Occipital lobe (tissue), 2 donors: Measurements from ENCODE around the gene TKTL1. TPM values are rescaled to one million over a fixed set of nuclear protein-coding genes. Genes with fewer than 3 reads are reported as not detected.
"Not testable (repeated sequence)": the region's sequence is repeated elsewhere in the genome, so short reads cannot be mapped to it uniquely, and the experiment has no call there.

Experiments
- DNase-seq: peaks from one replicate; lab custom pipeline; 2025; lab: John Stamatoyannopoulos, UW
- total RNA-seq: library from RNA; depleted of rRNA; stranded (reverse); fragments of >200 nt; gene quantifications from one replicate; pipeline ENCODE4 v1.2.3, GENCODE V29; 2014

Gene TKTL1
- total RNA-seq, 1 donor from 2014 or later: 2.5 TPM

- no peak for DNase-seq
Observed at GRCh38 chrX:154309041-154309775, 13.6 kb downstream of the TKTL1 start.

- DNase-seq: no peak
Observed at GRCh38 chrX:154310616-154311536, 15.3 kb downstream of the TKTL1 start.

GRCh38 chrX:154312116-154312515, 16.5 kb downstream of the TKTL1 start:
- DNase-seq: no peak

DNA sequence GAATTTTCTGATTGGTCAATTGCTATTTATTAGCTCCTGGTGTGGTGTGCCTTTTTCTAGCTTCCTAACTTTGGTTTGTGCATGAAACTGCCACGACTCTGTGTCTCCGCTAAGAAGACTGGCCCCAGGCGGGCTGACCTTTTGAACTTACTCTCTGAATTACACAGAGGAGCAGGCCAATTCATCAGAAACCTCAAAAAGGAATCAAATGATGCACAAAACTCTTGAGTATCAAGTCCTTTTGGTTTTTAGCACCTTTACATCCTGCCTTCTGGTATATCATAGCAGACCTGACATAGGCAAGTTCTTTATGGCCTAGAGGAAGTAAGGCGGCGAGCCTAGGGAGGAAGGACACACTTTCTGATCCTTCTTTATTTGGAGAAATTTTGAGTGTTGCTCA, 17.6 kb downstream of the TKTL1 start:
- no peak for DNase-seq

DNA sequence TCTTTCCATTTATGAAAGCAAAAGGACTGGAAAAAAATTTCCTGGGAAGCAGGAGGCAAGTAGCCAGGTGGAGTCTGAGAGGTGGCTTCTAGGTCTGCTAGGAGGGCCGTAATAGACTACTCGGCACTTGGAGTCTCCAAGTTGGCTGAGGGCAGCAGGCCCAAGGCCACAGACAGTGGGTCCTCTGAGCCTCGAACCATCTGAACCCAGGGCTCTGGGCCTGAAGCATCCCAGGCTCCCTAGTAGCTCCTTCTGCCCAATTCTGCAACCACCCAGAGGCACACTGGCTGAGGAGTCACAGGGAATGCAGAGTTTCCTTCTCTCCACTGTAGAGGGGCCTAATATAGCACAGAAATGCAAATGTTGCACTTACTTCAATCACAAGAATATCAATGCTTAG, 19.8 kb downstream of the TKTL1 start:
- no peak for DNase-seq

GRCh38 chrX:154317391-154317995, 21.9 kb downstream of the TKTL1 start:
- no peak for DNase-seq

GRCh38 chrX:154320406-154320805, 24.8 kb downstream of the TKTL1 start:
- no peak for DNase-seq

DNA sequence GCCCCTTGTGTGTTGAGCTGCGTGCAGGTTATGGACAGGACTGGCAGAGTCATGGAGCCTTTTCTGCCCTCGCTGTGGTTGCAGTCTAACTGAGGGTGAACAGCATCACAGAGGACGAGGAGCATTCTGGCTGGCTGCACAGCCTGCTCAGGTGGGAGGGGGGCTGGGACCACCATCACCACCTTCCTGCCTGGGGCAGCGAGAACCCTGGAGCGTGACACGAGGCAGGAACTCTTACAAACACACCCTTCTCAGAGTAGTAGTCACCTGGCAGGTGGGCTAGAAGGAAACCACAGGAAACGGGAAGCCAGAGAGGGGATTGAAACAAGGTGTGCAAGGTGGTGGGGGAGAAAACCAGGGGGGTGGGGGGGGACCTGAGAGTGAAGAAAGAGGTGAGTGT, 25.6 kb downstream of the TKTL1 start:
- no peak for DNase-seq

DNA sequence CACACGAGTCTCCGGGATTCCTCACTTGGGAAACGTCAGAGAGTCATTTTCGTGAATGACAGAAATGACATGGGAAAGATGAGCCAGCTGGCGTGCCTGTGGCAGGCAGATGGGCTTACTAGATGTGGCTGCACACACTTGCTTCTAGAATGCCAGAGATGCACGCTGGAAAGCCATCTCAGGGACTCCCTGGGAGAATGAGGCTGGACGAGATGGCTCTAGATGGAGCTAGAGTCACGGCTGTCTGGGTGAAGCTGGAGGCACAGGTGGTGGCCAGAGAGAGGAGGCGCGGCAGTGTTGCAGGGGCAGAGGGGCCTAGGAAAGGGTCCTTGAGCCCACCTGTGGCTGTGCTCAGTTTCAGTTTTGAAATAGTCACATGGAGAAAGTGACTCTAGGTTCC, 26.0 kb downstream of the TKTL1 start:
- DNase-seq: no peak

DNA sequence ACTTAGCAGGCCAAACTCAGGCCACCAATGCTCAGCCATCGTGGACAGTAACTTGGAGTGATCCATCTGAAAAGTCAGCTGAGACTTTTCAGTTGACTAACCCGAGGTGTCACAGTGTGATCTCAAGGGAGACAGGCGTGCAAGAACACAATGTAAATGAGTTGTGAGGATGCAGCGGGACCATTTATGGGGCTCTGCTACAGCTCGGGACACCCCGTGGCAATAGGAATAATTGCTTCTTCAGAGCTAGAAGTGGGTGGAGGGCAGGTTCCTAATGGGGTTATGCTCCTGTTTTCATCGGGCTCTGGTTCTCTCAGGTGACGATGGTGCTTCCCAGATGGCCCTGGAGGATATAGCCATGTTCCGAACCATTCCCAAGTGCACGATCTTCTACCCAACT, 27.3 kb downstream of the TKTL1 start:
- no peak for DNase-seq

GRCh38 chrX:154323537-154323936, 27.9 kb downstream of the TKTL1 start:
- DNase-seq: no peak

GRCh38 chrX:154325541-154325940, 29.9 kb downstream of the TKTL1 start:
- no peak for DNase-seq

GRCh38 chrX:154327038-154327820, 31.6 kb downstream of the TKTL1 start:
- DNase-seq: no peak

DNA sequence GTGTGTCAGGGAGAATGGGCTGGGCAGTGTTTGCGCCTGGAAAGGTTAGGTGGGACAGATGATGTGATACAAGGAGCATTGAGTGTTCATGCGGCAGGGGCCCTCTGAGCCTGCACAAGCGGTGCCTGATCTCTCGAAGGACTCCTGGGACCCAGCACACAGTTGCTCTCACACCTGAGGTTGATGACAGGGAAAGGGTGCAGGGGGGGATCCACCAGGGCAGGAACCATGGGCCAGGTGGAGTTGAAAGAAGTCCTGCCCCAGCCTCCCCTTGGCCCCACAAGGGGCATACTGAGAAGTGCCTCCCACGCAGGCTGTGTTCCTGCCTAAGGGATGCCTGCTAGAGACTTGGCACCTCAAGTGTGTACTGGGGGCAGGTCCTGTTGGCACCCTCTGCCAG, 33.1 kb downstream of the TKTL1 start:
- no peak for DNase-seq

DNA sequence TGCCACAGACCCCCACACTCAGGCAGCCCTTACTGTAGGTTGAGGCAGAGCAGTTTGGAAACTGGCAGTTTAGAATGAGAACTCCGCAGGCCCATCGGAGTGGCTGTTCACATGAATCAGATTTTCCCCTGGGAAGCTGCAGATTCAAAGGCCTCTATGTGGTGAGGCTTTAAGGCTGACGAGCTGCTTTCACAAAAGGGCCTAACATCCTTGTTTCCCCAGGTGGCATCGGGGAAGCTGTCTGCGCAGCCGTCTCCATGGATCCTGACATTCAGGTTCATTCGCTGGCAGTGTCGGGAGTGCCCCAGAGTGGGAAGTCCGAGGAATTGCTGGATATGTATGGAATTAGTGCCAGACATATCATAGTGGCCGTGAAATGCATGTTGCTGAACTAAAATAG, 33.7 kb downstream of the TKTL1 start:
- no peak for DNase-seq

- no peak for DNase-seq
Observed at GRCh38 chrX:154332561-154332960, 37.0 kb downstream of the TKTL1 start.

GRCh38 chrX:154333116-154333515, 37.5 kb downstream of the TKTL1 start:
- DNase-seq: no peak

DNA sequence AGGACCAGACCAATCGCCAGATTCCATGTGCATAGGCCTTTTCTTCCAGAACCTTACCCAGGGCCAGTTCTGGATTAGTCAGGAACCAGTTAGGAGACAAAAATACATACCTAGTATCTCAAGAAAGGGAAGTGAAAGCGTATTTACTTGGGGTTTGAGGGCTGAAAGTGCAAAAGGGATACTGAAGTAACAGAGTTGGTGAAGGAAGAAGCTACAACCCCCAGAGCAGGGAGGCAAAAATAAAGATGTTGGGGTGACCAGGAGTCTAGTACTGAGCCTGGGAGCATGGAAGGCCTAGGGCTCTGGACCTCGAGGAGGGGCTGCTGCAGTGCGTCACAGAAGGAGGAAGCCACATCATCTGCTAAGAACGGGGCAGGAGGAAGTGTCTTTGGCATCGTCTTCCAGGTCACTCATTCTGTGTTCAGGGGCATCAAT, 38.3 kb downstream of the TKTL1 start:
- DNase-seq: no peak

DNA sequence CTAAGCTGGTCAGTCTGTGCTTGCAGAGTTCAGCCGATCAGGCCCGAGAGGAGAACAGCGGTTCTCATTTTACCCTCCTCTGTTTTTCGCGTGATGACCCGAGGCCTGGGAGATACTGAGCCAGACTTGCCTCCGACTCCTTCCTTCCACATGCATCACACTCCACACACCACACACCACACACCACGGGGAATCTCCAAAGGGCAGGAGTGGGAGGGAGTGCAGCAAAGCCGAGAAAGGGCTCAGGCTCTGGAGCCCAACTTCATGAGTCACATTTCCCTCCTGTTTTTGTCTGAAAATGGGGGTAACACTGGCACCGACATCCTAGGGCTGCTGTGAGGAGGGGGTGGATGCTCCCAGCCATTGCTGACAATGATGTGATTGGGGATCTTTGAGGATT, 38.9 kb downstream of the TKTL1 start:
- no peak for DNase-seq

DNA sequence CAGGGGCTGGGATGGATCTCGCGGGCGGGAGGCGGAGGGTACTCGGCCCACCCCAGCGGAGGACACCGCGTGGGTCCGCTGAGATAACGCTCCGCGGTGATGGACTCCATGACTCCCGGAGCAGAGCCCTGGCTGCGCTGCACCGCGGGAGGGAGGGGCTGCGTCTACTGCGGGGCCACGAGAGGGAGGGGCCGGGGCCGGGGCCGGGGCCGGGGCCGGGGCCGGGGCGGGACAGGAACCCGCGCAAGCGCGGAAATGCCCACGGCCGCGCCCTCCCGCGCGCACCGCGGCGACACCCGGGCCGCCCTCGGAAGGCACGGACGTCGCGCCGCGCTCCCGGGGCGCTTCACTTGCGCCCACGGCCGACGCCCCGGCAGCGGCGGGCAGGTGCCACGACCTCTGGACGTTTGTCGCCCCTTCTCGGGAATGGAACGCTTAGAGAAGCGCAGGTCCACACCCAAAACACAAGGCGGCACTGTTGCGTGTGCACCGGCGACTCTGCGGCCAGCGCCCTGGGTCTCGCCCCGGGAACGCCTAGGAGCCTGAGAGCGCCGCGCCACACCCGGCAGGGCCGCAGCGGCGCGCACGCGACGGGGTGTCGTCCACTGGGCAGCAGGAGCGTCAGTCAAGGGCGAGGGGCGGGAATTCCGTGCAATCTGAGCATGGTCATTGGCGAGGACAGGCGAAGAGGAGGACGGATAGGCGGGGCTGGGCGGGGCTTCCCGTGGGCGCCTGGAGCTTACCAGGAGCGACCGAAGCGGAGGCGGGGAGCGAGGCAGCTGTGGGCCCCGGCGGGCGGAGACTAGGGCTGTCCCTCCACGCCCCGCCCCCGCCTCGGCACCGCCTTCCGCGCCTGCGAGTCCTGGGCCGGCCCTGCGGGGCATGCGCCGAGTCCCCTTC, 46.1 kb downstream of the TKTL1 start:
- DNase-seq: not testable (repeated sequence)
